ENCODE data around the gene PDGFC.

- no peak for TF ChIP-seq CTCF (IDR thresholded peaks at IDR 0.05; ENCODE audit: low read length)
- TF ChIP-seq EZH2 (IDR thresholded peaks at IDR 0.05; ENCODE audit: borderline replicate concordance, low read length): no peak
Measured at GRCh38 chr4:156963419-156963818, 8.2 kb downstream of the PDGFC start.

Measured in OCI-LY1 (cell line).